Erythroblast (primary cell): Measurements from ENCODE around the gene GPANK1.

Source experiments
- DNase-seq, 2 experiments: peaks; one replicate each; lab custom pipeline; 2025; lab: John Stamatoyannopoulos, UW
- GATA1 ChIP-seq: IDR thresholded peaks from 2 replicates; pipeline ENCODE4 v1.6.1; 2011; ENCODE audit warnings: low read depth, mild to moderate bottlenecking, control low read depth, low read length, moderate library complexity
- POLR2A ChIP-seq: IDR thresholded peaks from 2 replicates; pipeline ENCODE4 v1.6.1; 2011; ENCODE audit warnings: mild to moderate bottlenecking, low read length

Gene GPANK1

GRCh38 chr6:31663126-31663960, 1.5 kb downstream of the GPANK1 start:
- peak in 1 of 2 experiments; percentile 44 for DNase-seq
- no peak for TF ChIP-seq GATA1
- no peak for TF ChIP-seq POLR2A

- no peak for DNase-seq
- no peak for TF ChIP-seq GATA1
- TF ChIP-seq POLR2A = no peak
Observed at GRCh38 chr6:31662124-31662723, 2.6 kb downstream of the GPANK1 start.

- no peak for TF ChIP-seq GATA1
- no peak for TF ChIP-seq POLR2A
- DNase-seq = no peak
Observed at GRCh38 chr6:31661262-31662123, 3.3 kb downstream of the GPANK1 start.

GRCh38 chr6:31660381-31661261, 4.2 kb downstream of the GPANK1 start, which contains the start of gene C6orf47:
Gene C6orf47, minus strand, starts transcription at chr6:31660778. Its CDS starts 831 bp downstream, at chr6:31659947.
- peak; percentile 88 to 91 for DNase-seq
- peak; percentile 86 for TF ChIP-seq POLR2A
- no peak for TF ChIP-seq GATA1

GRCh38 chr6:31659649-31660380, 5.0 kb downstream of the GPANK1 start:
- no peak for TF ChIP-seq POLR2A
- no peak for TF ChIP-seq GATA1
- DNase-seq = peak in 1 of 2 experiments; percentile 60

- TF ChIP-seq GATA1 (no peak), POLR2A (no peak)
- no peak for DNase-seq
Observed at GRCh38 chr6:31658983-31659648, 5.7 kb downstream of the GPANK1 start.

GRCh38 chr6:31658158-31658688, 6.6 kb downstream of the GPANK1 start:
- TF ChIP-seq GATA1 = no peak
- no peak for TF ChIP-seq POLR2A
- DNase-seq = no peak

GRCh38 chr6:31657406-31658157, 7.2 kb downstream of the GPANK1 start:
- no peak for TF ChIP-seq POLR2A
- no peak for TF ChIP-seq GATA1

GRCh38 chr6:31655349-31656237, 9.2 kb downstream of the GPANK1 start, which contains the start of gene APOM:
Gene APOM, plus strand, starts transcription at chr6:31655894. Its CDS starts 73 bp downstream, at chr6:31655967.
- no peak for DNase-seq
- TF ChIP-seq GATA1 (no peak), POLR2A (no peak)

More at GRCh38 chr6:31657406-31658157, 7.2 kb downstream of the GPANK1 start:
- peak; percentile 27 to 60 for DNase-seq
